Astrocyte (in vitro differentiated cells and primary cell): ENCODE data around the gene KDM4B. TPM values are rescaled to one million over a fixed set of nuclear protein-coding genes. Genes with fewer than 3 reads are reported as not detected.
A peak's percentile ranks its signal among the peaks of the same experiment; 100 is the strongest.

Experiments used
- DNase-seq: peaks from one replicate; pipeline ENCODE4 v3.0.0-alpha.2; 2010; ENCODE audit warnings: low read depth
- FAIRE-seq: peaks from 2 replicates; lab custom pipeline; 2011; peaks lifted over from hg19 to GRCh38; lab: Jason Lieb, UNC
- H2AFZ ChIP-seq: 2 replicates; pipeline ENCODE4 v1.6.0; 2012; ENCODE audit warnings: low read depth, low read length, inconsistent platforms
- H3K27ac ChIP-seq: 2 replicates; pipeline ENCODE4 v1.5.1; 2011; ENCODE audit warnings: low read depth, low read length, inconsistent platforms
- H3K27me3 ChIP-seq: 2 replicates; pipeline ENCODE4 v1.6.0; 2011; ENCODE audit warnings: low read length, inconsistent platforms; ENCODE audit not compliant: insufficient read depth
- H3K36me3 ChIP-seq: 2 replicates; pipeline ENCODE4 v1.5.1; 2011; ENCODE audit warnings: low read length, inconsistent platforms; ENCODE audit not compliant: insufficient read depth
- H3K4me1 ChIP-seq: 2 replicates; pipeline ENCODE4 v1.5.1; 2011; ENCODE audit warnings: low read length, inconsistent platforms; ENCODE audit not compliant: insufficient read depth
- H3K4me2 ChIP-seq: 2 replicates; pipeline ENCODE4 v1.6.0; 2012; ENCODE audit warnings: low read length, inconsistent platforms
- H3K4me3 ChIP-seq: 2 replicates; pipeline ENCODE4 v1.5.1; 2011; ENCODE audit warnings: low read depth, mild to moderate bottlenecking, low read length, inconsistent platforms; ENCODE audit not compliant: insufficient read depth
- H3K79me2 ChIP-seq: 2 replicates; pipeline ENCODE4 v1.6.0; 2012; ENCODE audit warnings: mild to moderate bottlenecking, low read length, inconsistent platforms; ENCODE audit not compliant: insufficient read depth
- H3K9ac ChIP-seq: 2 replicates; pipeline ENCODE4 v1.6.0; 2012; ENCODE audit warnings: mild to moderate bottlenecking, low read length, inconsistent platforms
- H3K9me3 ChIP-seq: 2 replicates; pipeline ENCODE4 v1.5.1; 2012; ENCODE audit warnings: low read depth, mild to moderate bottlenecking, low read length, inconsistent platforms; ENCODE audit not compliant: insufficient read depth
- H4K20me1 ChIP-seq: 2 replicates; pipeline ENCODE4 v1.6.0; 2012; ENCODE audit warnings: low read length, inconsistent platforms; ENCODE audit not compliant: insufficient read depth
- H3K27ac Mint-ChIP-seq: one replicate; pipeline ENCODE4 v1.8.0; 2021; ENCODE audit warnings: mild to moderate bottlenecking, mixed read lengths; ENCODE audit not compliant: unreplicated experiment
- H3K27me3 Mint-ChIP-seq: one replicate; pipeline ENCODE4 v1.8.0; 2021; ENCODE audit warnings: low read depth, mixed read lengths; ENCODE audit not compliant: unreplicated experiment
- H3K36me3 Mint-ChIP-seq: one replicate; pipeline ENCODE4 v1.8.0; 2021; ENCODE audit warnings: low read depth, mixed read lengths; ENCODE audit not compliant: unreplicated experiment
- H3K4me1 Mint-ChIP-seq: one replicate; pipeline ENCODE4 v1.8.0; 2021; ENCODE audit warnings: low read depth, mixed read lengths; ENCODE audit not compliant: unreplicated experiment
- H3K4me3 Mint-ChIP-seq: one replicate; pipeline ENCODE4 v1.8.0; 2021; ENCODE audit warnings: mild to moderate bottlenecking, moderate library complexity, mixed read lengths; ENCODE audit not compliant: unreplicated experiment
- H3K9me3 Mint-ChIP-seq: one replicate; pipeline ENCODE4 v1.8.0; 2021; ENCODE audit warnings: mild to moderate bottlenecking, mixed read lengths; ENCODE audit not compliant: unreplicated experiment
- EZH2 ChIP-seq: IDR thresholded peaks from 2 replicates; pipeline ENCODE4 v1.6.1; 2012; ENCODE audit warnings: mild to moderate bottlenecking, low read length, inconsistent platforms; ENCODE audit not compliant: insufficient read depth
- total RNA-seq: library from RNA; stranded (reverse); gene quantifications from 2 replicates; pipeline ENCODE4 v1.2.1, GENCODE V29; 2021
- TF ChIP-seq, protein P1 (sequence below): IDR thresholded peaks from 2 replicates; pipeline ENCODE4 v1.5.1; 2011; ENCODE audit warnings: low read depth, mild to moderate bottlenecking, inconsistent platforms, low read length, moderate library complexity; ENCODE audit not compliant: insufficient read depth

Gene KDM4B
- total RNA-seq, 1 donor from 2014 or later = 55.2 TPM

DNA sequence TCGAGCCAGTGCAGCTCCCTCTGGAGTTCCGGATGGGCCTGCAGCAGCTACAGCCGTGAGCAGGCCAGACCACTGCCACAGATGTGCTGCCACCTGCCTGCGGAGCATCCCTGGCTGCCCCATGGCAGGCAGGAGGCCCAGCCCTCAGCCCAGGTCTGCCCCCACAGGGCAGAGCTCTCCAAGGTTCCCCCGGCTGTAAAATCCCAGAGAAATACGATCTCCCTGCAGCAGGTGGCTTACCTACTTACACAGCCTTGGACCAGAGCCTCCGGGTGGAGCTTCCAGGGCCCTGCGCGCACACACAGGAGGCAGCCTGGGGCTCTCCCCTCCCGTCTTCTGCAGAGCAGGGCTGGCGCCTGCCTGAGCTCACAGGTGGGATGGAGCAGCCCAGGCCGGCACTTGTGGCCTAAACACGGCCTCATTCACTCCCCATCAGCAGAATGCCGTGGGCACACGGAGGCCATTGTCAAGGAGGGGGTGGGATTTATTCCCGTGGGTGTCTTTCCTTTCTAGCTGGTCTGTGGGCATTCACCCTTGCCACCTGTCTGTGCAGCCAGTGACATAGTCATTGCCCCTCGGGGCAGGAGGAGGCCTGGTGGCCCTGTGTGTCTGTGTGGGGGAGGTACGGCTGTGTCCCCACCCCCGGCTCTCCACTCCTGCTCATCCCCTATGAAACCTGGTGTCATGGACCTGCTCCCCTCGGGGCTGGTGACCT is 118.0 kb downstream of the KDM4B start:
- Histone ChIP-seq H3K4me2 (no peak overlapping the region), H3K27me3 (no peaks in the 10 kb centered on the region), H3K27ac (no peak overlapping the region), H3K9ac (no peak overlapping the region), H4K20me1 (peaks cover 61% of the 10 kb centered on the region), H3K36me3 (no peaks in the 10 kb centered on the region), H3K4me3 (no peak overlapping the region), H3K9me3 (no peaks in the 10 kb centered on the region), H2AFZ (no peak overlapping the region), H3K79me2 (no peaks in the 10 kb centered on the region), H3K4me1 (peaks cover 10% of the 10 kb centered on the region)
- no peaks in the 10 kb centered on the region for H3K4me1 Mint-ChIP-seq
- TF ChIP-seq, protein P1, sequence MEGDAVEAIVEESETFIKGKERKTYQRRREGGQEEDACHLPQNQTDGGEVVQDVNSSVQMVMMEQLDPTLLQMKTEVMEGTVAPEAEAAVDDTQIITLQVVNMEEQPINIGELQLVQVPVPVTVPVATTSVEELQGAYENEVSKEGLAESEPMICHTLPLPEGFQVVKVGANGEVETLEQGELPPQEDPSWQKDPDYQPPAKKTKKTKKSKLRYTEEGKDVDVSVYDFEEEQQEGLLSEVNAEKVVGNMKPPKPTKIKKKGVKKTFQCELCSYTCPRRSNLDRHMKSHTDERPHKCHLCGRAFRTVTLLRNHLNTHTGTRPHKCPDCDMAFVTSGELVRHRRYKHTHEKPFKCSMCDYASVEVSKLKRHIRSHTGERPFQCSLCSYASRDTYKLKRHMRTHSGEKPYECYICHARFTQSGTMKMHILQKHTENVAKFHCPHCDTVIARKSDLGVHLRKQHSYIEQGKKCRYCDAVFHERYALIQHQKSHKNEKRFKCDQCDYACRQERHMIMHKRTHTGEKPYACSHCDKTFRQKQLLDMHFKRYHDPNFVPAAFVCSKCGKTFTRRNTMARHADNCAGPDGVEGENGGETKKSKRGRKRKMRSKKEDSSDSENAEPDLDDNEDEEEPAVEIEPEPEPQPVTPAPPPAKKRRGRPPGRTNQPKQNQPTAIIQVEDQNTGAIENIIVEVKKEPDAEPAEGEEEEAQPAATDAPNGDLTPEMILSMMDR = no peak
- no peak for TF ChIP-seq EZH2
- H3K4me3 Mint-ChIP-seq = no peak overlapping the region
- DNase-seq (no peak), FAIRE-seq (no peak)
- peaks cover 14% of the 10 kb centered on the region for H3K36me3 Mint-ChIP-seq
- no peaks in the 10 kb centered on the region for H3K9me3 Mint-ChIP-seq
- no peak overlapping the region for H3K27ac Mint-ChIP-seq
- H3K27me3 Mint-ChIP-seq = no peaks in the 10 kb centered on the region

DNA sequence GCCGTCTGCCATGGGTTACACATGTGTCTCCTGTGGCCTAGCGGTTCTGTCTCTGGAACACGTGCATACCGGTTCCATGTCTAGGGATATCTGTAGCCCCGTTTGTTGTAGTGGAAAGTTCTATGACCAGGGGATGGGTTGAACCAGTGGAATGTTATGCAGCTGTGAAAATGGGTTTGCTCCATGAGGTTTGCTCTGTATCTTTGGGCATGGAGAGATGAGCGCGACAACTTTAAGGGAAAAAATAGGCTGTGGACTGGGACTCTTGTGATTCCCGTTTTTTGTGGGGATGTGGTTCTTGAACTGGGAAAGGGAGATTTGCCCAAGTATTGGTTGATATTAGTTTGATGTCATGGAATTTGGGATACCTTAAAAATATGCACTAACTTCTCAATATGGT is 120.4 kb downstream of the KDM4B start:
- no peak overlapping the region for H3K4me3 ChIP-seq
- H3K36me3 Mint-ChIP-seq = peaks cover 8% of the 10 kb centered on the region
- peaks cover 2% of the 10 kb centered on the region for H3K4me1 Mint-ChIP-seq
- peaks cover 9% of the 10 kb centered on the region for H3K4me1 ChIP-seq
- H3K9me3 Mint-ChIP-seq = no peaks in the 10 kb centered on the region
- FAIRE-seq = no peak
- H3K27ac ChIP-seq = no peak overlapping the region
- no peak overlapping the region for H3K9ac ChIP-seq
- no peak overlapping the region for H3K4me2 ChIP-seq
- H3K4me3 Mint-ChIP-seq = no peak overlapping the region
- H3K9me3 ChIP-seq = no peaks in the 10 kb centered on the region
- H2AFZ ChIP-seq = no peak overlapping the region
- no peak for DNase-seq
- TF ChIP-seq EZH2 = no peak
- TF ChIP-seq, protein P1 = no peak
- no peaks in the 10 kb centered on the region for H3K27me3 Mint-ChIP-seq
- no peaks in the 10 kb centered on the region for H3K79me2 ChIP-seq
- H3K36me3 ChIP-seq = no peaks in the 10 kb centered on the region
- H3K27ac Mint-ChIP-seq = no peak overlapping the region
- peaks cover 65% of the 10 kb centered on the region for H4K20me1 ChIP-seq
- no peaks in the 10 kb centered on the region for H3K27me3 ChIP-seq

DNA sequence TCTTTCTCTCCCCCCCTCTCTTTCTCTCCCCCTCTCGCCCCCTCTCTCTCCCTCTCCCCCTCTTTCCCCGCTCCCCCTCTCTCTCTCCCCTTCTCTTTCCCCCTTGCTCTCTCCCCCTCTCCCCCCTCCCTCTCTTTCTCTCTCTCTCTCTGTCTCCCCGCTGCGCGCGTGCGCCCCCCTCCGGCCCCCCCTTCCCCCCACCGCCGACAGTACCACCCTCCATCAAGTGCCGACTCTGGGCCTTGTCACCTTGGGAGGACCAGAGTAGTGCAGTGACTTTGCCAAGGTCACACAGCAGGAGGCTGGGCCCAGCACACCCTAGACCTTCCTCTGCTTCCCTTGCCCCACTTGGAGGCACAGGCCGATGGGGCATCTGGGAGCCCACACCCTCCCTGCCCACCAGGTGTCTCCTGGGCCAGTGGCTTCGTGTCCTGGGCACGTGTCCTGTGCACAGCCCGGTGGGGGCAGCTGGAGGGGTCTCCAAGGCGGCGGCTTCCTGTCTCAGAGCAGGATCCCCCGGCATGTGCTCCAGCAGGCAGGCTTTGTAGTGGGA is 121.6 kb downstream of the KDM4B start:
- Mint-ChIP-seq H3K27me3 (no peaks in the 10 kb centered on the region), H3K36me3 (peaks cover 6% of the 10 kb centered on the region), H3K9me3 (no peaks in the 10 kb centered on the region), H3K4me3 (no peak overlapping the region), H3K27ac (no peak overlapping the region), H3K4me1 (peaks cover 2% of the 10 kb centered on the region)
- Histone ChIP-seq H3K4me1 (peaks cover 9% of the 10 kb centered on the region), H3K9me3 (no peaks in the 10 kb centered on the region), H2AFZ (no peak overlapping the region), H3K4me3 (no peak overlapping the region), H3K9ac (peak overlapping the region; percentile 56), H3K27ac (peak overlapping the region; percentile 14), H3K79me2 (no peaks in the 10 kb centered on the region), H3K4me2 (peak overlapping the region; percentile 44), H4K20me1 (peaks cover 62% of the 10 kb centered on the region), H3K27me3 (no peaks in the 10 kb centered on the region), H3K36me3 (no peaks in the 10 kb centered on the region)
- TF ChIP-seq EZH2 = no peak
- TF ChIP-seq, protein P1 = no peak
- FAIRE-seq (no peak), DNase-seq (no peak)
